Embryonic facial prominence (tissue), 1 donor: Measurements from ENCODE around the gene GBE1.

Source experiments
- DNase-seq: peaks from one replicate; pipeline ENCODE4 v3.0.0-alpha.2; 2016; ENCODE audit errors: extremely low spot score

Gene GBE1

GRCh38 chr3:81699536-81700320 is 61.7 kb downstream of the GBE1 start:
- no peak for DNase-seq

DNA sequence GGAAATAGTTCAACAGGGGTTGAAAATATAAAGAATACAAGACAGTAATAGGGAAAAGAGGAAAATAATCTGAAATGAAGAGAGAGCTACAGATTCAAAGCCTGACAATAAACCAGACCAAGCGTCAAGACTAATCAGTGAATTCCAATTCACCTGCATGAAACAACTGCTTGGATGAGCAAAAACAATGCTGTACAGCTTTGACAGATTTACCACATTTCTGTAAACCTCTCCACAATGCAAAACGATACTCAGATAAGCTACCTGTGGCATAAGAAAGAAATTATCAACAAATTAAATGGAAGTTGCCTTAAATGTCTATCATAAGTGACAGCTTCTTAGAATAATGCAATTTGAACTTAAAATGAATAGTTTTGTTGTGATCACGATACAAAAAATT is 65.4 kb downstream of the GBE1 start:
- DNase-seq, result no peak

- DNase-seq, result no peak
Observed at GRCh38 chr3:81695302-81695701, 66.1 kb downstream of the GBE1 start.

- DNase-seq, result no peak
Observed at GRCh38 chr3:81694662-81695061, 66.8 kb downstream of the GBE1 start.

GRCh38 chr3:81692766-81693165 is 68.7 kb downstream of the GBE1 start:
- no peak for DNase-seq

- no peak for DNase-seq
Observed at GRCh38 chr3:81689617-81690016, 71.8 kb downstream of the GBE1 start.

GRCh38 chr3:81684751-81685395 is 76.6 kb downstream of the GBE1 start:
- no peak for DNase-seq

- DNase-seq, result no peak
Observed at GRCh38 chr3:81676706-81677456, 84.6 kb downstream of the GBE1 start.

DNA sequence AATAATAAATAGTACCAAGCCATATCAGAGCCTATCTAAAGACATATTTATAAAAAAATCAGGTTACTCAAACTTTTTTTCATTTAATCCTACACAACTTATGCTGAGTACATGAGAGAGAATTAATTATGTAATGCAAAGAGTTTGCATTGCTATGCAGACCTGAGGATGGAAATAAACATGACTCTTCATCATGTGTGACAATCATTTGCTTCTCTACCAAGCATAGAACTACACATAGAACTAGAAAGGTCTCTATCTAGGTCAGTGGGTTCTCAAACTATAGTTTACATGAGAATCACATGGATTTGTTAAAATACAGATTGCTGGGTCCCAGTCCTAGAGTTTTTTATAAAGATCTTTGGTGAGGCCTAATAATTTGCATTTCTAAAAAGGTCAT is 86.8 kb downstream of the GBE1 start:
- no peak for DNase-seq

DNA sequence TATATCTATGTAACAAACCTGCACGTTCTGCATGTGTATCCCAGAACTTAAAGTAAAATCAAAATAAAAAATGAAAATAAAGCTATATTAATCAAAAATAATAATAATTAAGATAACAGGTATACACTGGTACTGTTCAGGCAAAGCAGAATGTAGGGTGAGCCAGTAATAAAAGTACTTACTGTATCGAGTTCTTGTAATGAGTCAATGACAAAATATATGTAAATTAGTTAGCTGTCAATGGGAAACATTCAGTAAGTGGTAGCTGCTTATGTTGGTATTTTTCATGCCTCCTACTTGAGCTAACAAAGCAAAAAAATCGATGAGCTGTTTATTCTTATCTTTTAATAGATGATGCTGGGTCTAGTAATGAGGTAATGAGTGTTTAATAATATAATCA is 93.2 kb downstream of the GBE1 start:
- no peak for DNase-seq

- DNase-seq, result no peak
Observed at GRCh38 chr3:81666502-81667121, 94.8 kb downstream of the GBE1 start.

GRCh38 chr3:81663114-81663513 is 98.3 kb downstream of the GBE1 start:
- no peak for DNase-seq

GRCh38 chr3:81660036-81660435 is 101.4 kb downstream of the GBE1 start:
- DNase-seq, result no peak

GRCh38 chr3:81658322-81658997 is 103.0 kb downstream of the GBE1 start:
- DNase-seq, result no peak

- DNase-seq, result no peak
Observed at GRCh38 chr3:81651139-81651538, 110.3 kb downstream of the GBE1 start.

DNA sequence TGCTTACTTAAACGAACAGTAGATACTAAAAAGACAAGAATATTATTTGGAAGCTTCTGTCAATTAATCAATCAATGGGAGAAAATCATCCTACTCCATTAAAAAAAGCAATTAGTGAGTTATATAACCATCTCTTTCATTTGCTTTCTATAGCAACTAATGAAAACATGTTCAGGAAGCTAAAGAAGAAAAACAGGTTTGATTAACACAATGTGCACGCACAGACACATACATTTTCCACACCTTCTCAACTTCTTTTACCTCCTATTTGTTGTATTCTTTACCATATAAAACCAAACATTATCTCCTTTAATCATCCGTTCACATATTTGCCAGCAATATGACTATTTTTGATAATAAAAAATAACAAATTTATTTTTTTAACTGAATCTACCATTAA is 111.3 kb downstream of the GBE1 start:
- DNase-seq, result no peak

DNA sequence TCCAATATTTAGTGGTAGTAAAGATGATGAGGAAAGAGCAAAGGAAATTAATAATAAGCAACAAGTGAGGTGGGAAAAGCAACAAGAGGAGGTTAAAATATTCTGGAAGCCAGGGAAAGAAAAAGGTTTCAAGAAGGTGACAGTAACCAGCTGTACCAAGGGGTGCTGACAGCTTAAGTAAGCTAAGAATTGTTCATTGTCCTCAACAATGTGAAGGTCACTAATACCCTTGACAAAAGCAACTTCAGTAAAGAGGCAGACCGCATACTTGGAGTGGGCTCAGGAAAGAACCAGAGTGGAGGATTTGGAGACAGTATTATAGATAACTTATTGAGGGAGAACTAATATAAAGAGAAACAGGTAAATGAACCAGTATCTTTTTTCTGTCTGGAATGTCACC is 116.2 kb downstream of the GBE1 start:
- DNase-seq, result no peak

GRCh38 chr3:81643721-81644120 is 117.7 kb downstream of the GBE1 start:
- DNase-seq, result no peak

- no peak for DNase-seq
Observed at GRCh38 chr3:81638480-81638879, 123.0 kb downstream of the GBE1 start.

- DNase-seq, result no peak
Observed at GRCh38 chr3:81632659-81633058, 128.8 kb downstream of the GBE1 start.

- no peak for DNase-seq
Observed at GRCh38 chr3:81624756-81625155, 136.7 kb downstream of the GBE1 start.

GRCh38 chr3:81622395-81622794 is 139.1 kb downstream of the GBE1 start:
- DNase-seq, result no peak
